Retinal pigment epithelial cell (primary cell): Measurements from ENCODE around the gene SYT9.

Experiments
- DNase-seq: peaks from one replicate; pipeline ENCODE4 v3.0.0-alpha.2; 2010; ENCODE audit warnings: low read depth
- H3K4me3 ChIP-seq: 2 replicates; pipeline ENCODE4 v1.5.1; 2011; ENCODE audit warnings: mild to moderate bottlenecking, low read length, control low read depth, moderate library complexity
- CTCF ChIP-seq: conservative IDR thresholded peaks from 2 replicates; pipeline ENCODE4 v1.5.1; 2011; ENCODE audit warnings: low read depth, low read length, control low read depth, inconsistent platforms

Gene SYT9

DNA sequence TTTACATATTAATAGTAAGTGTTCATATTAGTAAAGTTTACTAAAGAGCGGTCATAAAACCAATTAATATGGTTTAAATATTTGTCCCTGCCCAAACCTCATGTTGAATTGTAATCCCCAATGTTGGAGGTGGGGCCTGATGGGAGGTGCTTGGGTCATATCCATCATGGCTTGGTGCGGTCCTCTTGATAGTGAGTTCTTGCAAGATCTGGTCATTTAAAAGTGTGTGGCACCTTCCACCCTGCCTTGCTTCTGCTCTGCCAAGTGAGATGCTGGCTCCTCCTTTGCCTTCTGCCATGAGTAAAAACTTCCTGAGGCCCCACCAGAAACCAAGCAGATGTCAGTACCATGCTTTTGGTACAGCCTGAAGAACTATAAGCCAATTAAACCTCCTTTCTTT lies 178.8 kb downstream of the SYT9 start:
- no peak overlapping the region for H3K4me3 ChIP-seq
- DNase-seq, result no peak
- no peak for TF ChIP-seq CTCF

DNA sequence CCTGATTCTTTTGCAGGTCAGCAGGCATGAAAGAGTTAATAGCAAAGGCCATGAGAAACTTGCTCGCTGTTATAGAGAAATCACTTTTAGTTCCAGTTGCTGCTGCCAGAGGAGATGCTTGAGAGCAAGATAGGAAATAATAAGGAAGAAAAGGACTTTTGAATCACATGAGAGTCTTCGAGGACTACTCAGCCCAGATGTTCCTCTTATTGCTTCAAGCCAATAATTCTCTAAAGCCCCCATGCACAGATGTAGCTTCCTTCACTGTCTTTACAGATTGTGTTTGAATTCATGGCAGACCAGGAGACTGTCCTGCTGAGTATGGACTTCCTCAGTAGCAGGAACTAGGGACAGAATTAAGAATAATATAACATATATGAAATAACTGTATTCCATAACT lies 183.5 kb downstream of the SYT9 start:
- H3K4me3 ChIP-seq, result no peak overlapping the region
- DNase-seq, result no peak
- no peak for TF ChIP-seq CTCF

DNA sequence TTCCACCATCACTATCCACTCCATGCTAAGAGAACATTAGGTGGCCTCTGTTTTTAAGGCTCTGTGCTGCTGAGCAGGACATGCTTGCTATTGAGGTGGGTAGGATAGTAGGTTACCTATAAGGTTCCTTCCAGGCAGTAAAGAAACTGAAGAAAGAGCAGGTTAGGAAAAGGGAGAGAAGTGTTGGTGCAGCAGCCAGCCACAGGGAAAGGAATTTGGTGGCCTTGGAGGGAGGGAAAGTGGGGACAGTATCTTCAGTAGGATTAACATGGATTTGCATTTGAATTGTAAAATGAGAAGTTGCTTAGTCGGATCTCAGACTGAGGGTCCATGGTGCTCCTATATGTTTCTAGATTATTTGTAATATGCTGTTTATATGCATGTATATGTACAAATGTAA lies 184.4 kb downstream of the SYT9 start:
- no peak overlapping the region for H3K4me3 ChIP-seq
- TF ChIP-seq CTCF, result no peak
- no peak for DNase-seq

DNA sequence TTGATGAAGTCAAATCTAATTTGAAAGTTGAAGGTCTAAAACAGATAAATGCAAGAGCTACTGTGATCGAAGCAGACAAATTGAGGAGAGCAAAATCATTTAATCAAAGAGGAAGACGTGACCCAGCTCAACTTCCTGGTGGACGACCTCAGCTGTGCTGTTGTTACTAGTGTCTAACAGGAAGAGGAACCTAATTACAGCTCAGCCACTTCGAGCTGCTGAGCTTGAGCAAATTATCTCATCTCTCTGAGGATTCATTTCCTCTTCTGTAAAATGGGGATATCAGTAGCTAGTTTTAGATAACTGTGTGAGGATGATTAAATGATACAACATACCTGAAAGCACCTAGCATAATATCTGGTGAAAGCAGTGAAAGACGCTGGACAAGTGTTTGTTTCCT lies 185.0 kb downstream of the SYT9 start:
- TF ChIP-seq CTCF, result no peak
- H3K4me3 ChIP-seq, result no peak overlapping the region
- no peak for DNase-seq

GRCh38 chr11:7437696-7438095 lies 186.0 kb downstream of the SYT9 start:
- TF ChIP-seq CTCF, result no peak

GRCh38 chr11:7439746-7440320 lies 188.1 kb downstream of the SYT9 start:
- TF ChIP-seq CTCF, result no peak
- H3K4me3 ChIP-seq, result no peak overlapping the region
- no peak for DNase-seq

More at GRCh38 chr11:7437696-7438095, 186.0 kb downstream of the SYT9 start:
- no peak for DNase-seq
- H3K4me3 ChIP-seq, result no peak overlapping the region

GRCh38 chr11:7442588-7443215 lies 191.0 kb downstream of the SYT9 start:
- TF ChIP-seq CTCF, result peak; percentile 96
- H3K4me3 ChIP-seq, result no peak overlapping the region
- peak; percentile 4 for DNase-seq
